GM19463 (cell line): ENCODE results near the gene LEPR.

Source experiments
- ATAC-seq: cut with Tn5 transposase; IDR thresholded peaks from one replicate; pipeline ENCODE4 v1.9.1; 2021; ENCODE audit warnings: mild to moderate bottlenecking, moderate library complexity; ENCODE audit not compliant: unreplicated experiment

LEPR gene

DNA sequence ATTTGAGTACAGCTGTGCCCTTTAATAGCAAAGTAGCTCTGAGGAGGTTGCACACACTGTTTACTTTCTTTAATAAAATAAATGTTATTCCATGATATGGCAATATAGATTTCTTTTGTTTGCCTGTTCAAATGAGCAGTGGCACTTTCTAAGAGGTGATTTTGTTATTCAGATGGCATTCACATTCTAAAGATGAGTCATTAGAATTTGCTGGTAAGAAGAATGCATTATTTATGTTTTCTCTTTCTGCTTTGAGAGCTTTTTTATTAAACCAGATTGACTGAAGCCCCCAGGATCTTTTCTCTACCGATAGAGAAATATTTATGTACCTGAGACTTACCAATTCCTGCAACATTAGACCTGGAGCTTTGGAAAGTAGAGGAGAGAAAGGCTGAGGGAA, 11.2 kb upstream of the LEPR start:
- no peak for ATAC-seq

GRCh38 chr1:65409816-65410326, 10.6 kb upstream of the LEPR start:
- no peak for ATAC-seq

GRCh38 chr1:65412256-65412983, 8.0 kb upstream of the LEPR start:
- ATAC-seq: no peak

DNA sequence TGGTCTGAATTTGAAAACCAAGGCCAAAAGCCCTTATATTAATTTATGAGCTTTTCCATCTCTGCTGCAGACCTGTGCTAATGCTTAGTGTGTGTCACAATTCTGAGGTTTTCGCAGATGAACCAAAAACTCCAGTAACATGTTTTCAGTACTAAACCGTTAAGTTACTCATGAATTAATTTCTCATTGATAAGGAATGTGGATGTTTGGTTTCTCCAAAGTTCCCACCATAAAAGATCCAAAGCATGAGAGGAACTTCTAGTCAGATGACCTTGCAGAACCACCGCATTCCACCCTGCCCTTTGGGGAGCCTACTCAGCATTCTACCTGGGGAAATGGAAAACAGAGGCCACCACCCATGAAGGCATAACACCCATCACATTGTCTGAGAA, 7.5 kb upstream of the LEPR start:
- no peak for ATAC-seq

DNA sequence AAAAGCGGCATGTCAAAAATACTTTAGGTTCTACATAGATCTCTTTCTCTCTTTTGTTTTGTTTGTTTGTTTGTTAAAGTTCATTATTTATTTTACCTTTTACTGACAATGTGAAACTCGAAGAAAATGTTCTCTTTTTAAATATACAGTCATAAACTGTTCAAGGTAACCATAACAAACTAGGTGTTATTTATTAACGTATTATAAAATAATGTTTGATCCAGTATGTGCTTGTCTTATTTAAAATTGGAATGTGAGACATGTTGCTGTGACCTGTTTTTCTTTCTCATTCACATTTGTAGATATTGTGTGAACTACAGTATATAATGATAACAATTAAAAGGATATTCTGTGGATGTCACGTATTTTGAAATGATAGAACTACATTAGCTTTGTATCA, 5.9 kb upstream of the LEPR start:
- no peak for ATAC-seq

DNA sequence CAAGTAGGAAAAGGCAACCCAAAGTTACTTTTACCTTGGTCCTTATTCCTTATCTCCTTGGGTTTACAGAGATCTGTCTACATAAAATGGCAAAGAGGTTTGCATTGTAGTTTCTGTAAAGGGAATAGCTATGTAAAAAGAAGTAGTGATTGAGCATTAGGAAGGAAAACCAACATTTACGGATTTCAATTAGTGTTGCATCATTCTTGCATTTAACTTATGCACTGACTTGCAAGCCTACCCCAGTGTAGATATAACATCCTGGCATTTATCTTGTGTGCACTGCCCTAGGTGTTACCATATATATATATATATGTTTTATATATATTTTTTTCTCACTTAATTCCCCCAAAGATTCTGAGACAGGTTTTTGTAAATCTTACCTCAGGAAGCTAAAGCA, 3.7 kb upstream of the LEPR start:
- no peak for ATAC-seq

- no peak for ATAC-seq
These were observed 2.7 kb upstream of the LEPR start for GRCh38 chr1:65417729-65418128.

- no peak for ATAC-seq
These were observed 1.8 kb upstream of the LEPR start for GRCh38 chr1:65418522-65419185.

DNA sequence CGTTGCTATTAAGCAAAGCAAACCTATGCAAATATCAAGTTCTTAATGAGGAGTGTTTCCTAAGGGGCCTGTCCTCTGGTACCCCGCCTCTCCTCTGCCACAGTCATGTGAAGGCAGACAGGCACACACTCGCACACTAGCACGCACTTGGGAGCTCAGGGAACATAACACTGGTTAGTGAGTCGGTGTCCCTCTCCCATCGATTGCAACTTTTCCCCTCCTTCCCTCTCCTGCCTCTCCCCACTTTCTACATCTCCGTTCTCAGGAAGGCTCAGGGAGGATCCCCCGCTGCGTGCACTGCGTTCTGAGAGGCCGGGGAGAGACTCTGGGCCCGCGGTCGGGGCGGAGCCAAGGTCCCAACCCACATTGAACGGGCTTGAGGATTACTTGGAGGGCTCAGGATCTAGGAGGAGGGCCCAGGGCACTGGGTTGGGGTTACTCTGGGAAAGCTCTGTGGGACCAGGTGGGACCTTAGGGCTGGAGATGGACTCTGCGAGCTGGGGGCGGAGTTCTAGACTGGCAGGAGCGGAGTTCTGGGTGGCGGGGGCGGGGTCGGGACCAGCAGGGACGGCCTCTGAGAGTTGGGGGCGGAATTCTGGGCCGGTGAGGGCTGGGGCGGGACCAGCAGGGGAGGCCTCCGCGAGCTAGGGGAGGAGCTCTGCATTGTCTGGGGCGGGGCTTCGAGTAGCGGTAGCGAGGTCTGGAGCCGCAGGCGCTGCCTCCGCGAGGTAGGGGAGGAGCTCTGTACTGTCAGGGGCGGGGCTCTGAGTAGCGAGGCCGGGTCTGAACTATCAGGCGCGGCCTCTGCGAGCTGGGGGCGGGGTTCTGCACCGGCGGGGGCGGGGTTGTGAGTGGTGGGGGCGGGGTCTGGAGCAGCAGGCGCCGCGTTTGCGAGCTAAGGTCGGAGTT, 533 bp upstream of the LEPR start:
- peak; percentile 88 for ATAC-seq

GRCh38 chr1:65421351-65422025, 1.0 kb downstream of the LEPR start:
- ATAC-seq: no peak

GRCh38 chr1:65422241-65423203, 2.1 kb downstream of the LEPR start:
- ATAC-seq: no peak

DNA sequence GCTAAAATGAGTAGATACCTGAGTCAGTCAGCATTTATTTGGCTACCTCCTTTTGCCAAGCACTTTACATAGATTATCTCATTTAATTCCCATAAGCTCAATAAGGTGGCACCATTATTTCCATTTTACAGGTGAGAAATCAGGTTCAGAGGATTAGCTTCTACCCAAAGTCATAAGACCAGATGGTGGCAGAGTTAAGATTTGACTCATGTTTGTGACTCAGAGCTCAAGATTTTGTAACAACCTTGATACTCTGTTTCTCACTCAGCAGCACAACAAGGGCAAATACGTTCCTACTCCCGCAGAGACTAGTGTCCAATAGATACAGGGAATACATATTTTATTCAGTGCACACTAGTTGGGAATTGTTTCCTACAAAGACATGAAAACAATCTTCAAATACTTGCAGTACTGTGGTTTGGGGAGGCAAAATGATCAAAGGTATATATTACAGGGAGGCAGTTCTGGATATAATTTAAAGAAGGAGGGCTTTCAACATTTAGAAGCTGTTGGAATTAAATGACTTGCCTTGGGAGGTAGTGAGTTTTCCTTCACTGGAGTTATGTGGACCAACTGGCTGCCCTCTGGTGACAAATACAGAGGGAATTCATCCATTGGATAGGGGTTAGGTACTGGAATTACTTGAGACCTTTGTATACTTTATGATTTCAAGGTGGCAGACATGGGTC, 3.6 kb downstream of the LEPR start:
- no peak for ATAC-seq

GRCh38 chr1:65424573-65424889, 4.1 kb downstream of the LEPR start:
- no peak for ATAC-seq

- ATAC-seq: no peak
These were observed 4.5 kb downstream of the LEPR start for GRCh38 chr1:65425006-65425405.

DNA sequence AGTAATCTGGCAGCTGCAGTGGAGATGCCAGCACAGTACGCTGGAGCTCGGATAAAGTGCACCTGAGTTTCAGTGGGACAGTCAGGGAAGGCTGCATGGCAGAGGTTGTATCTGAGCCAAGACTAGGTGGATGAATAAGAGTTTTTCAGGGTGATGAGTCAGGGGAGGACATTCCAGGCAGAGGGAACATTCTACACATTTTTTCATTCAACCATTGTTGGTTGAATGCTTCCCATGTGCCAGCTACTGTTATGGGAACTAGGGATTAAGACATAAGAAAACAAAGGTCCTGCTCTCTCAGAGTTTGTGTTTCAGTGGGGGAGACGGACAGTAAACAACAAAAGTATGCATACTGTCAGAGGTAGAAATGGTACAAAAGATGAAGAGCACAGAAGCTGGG, 5.2 kb downstream of the LEPR start:
- no peak for ATAC-seq

GRCh38 chr1:65429078-65429477, 8.6 kb downstream of the LEPR start:
- no peak for ATAC-seq

DNA sequence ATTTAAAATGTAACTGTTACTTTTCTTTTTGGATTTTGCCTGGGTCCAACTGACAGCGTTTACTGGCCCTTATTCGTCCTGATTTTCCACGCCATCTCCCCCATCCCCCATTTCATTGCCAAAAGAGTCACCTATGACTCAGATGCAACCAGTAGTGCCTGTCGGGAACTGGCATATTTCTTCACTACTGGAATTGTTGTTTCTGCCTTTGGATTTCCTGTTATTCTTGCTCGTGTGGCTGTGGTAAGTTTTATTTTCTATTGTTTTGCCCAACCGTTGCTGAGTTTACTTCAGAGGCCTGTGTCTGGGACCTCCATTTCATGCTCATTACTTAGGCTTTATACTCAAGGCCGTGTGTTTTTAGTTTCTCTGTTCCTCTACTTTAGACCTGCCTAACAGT, 9.3 kb downstream of the LEPR start:
- ATAC-seq: no peak

GRCh38 chr1:65431111-65431705, 10.7 kb downstream of the LEPR start:
- ATAC-seq: no peak

- no peak for ATAC-seq
These were observed 12.4 kb downstream of the LEPR start for GRCh38 chr1:65432918-65433317.
